ENCODE measurements around the gene MATN1. TPM values are rescaled to one million over a fixed set of nuclear protein-coding genes. Genes with fewer than 3 reads are reported as not detected.

The MATN1 gene
- total RNA-seq, 1 donor, result 1.6 TPM

DNA sequence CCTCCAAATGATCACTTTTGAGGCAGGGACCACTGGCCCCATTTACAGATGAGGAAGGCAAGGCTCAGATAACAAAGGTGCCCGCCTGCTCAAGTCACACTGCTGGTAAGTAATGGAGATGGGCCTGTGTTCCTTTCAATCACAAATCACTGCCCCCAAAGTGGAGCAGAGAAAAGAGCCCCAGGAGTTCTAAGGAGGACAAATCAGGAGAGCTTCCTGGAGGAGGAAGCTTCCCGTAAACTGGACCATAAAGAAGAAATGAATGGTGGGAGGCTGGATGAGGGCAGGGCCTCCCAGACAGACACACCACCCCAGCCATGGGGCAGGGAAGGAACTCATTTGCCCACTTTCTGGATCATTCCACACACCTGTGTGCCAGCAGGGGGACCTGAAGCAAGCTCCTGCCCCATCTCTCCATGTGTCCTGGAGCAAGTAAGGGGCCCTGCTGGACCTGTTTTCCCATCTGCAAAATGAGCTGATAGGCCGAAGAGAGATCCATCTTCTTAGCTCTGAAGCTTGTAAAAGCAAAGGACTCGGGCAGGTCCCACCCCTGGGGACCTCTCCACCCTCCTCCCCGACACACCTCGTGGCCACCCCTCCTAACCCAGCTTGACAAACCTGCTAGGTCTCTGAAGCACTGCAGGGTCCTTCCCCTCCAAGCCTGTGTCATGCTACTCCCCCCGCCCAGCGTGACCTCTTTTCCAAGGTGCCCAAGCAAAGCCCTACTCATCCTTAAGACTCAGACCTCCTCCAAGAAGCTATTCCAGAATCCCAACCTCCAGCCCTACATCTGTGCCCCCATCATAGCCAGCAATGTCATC is 28.7 kb upstream of the MATN1 start:
- Histone ChIP-seq H3K27me3 (ENCODE audit: insufficient read depth, low read length) (no peaks in the 10 kb centered on the region), H3K9me3 (ENCODE audit: low read depth, low read length) (no peaks in the 10 kb centered on the region), H3K4me1 (ENCODE audit: insufficient read depth, low read length) (peaks cover 93% of the 10 kb centered on the region), H3K4me3 (ENCODE audit: low read length) (no peak overlapping the region)

DNA sequence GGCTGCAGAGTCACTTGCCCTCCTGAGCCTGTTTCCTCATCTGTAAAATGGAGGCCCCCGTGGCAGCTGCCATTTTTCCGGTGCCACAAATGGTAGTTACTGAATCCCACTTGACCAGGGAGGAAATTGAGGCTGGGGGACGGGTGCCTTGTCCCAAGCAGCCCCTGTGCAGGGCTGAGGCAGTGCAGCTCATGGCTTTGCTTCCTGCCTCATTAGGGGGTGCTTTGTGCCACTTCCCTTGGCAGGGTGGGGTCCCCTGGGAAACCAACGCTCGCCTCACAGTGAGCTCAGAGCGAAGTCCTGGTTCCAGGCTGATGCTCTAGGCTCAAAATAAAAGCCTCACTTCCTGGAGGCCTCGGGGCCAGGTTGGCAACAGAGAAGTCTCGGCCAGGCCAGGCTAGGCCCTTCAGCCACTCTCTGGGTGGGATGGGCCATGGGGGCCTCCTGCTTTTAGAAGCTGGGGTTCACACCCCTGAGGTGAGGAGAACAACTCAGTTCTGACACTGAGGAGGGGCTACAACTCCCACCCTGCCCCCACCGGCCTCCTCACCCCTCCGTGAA is 27.4 kb upstream of the MATN1 start:
- no peak overlapping the region for H3K4me3 ChIP-seq (ENCODE audit: low read length)
- peaks cover 100% of the 10 kb centered on the region for H3K4me1 ChIP-seq (ENCODE audit: insufficient read depth, low read length)
- H3K27me3 ChIP-seq (ENCODE audit: insufficient read depth, low read length), result no peaks in the 10 kb centered on the region
- H3K9me3 ChIP-seq (ENCODE audit: low read depth, low read length), result no peaks in the 10 kb centered on the region

- no peaks in the 10 kb centered on the region for H3K9me3 ChIP-seq (ENCODE audit: low read depth, low read length)
- peaks cover 100% of the 10 kb centered on the region for H3K4me1 ChIP-seq (ENCODE audit: insufficient read depth, low read length)
- no peaks in the 10 kb centered on the region for H3K27me3 ChIP-seq (ENCODE audit: insufficient read depth, low read length)
- no peak overlapping the region for H3K4me3 ChIP-seq (ENCODE audit: low read length)
These were observed 26.6 kb upstream of the MATN1 start for GRCh38 chr1:30749691-30750583.

DNA sequence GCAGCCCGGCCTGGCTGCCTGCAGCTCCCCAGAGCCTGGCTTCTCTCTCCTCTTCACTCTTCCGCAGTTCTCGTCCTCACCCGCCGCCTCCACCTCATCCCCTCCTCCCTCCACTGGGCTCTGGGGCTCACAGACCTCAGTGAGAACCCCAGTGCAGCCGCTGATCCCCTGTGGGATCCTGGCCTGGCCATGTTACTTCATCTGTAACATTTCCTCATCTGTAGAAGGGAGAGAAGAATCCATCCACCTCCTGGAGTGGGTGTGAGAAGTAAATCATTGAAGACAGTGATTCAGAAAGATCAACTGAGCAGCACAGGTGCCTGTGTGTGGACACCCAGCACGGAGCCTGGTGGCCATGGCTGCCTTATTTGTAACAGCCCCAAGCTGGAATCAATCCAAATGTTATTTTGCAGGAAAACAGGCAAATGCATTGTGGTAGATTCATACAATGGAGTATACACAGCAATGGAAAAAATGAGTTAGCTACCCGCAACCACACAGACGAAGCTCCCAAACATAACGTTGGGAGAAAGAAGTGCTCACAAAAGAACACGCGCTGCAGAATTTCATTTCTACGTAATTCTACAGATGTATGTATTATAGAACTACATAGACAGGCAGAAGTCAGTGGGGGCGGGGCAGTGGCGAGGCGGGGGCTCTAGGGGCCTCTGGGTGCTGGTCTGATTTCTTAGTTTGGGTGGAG is 25.5 kb upstream of the MATN1 start:
- no peaks in the 10 kb centered on the region for H3K9me3 ChIP-seq (ENCODE audit: low read depth, low read length)
- peaks cover 100% of the 10 kb centered on the region for H3K4me1 ChIP-seq (ENCODE audit: insufficient read depth, low read length)
- H3K4me3 ChIP-seq (ENCODE audit: low read length), result no peak overlapping the region
- no peaks in the 10 kb centered on the region for H3K27me3 ChIP-seq (ENCODE audit: insufficient read depth, low read length)

GRCh38 chr1:30748098-30748698 is 24.8 kb upstream of the MATN1 start:
- H3K27me3 ChIP-seq (ENCODE audit: insufficient read depth, low read length), result no peaks in the 10 kb centered on the region
- H3K4me3 ChIP-seq (ENCODE audit: low read length), result no peak overlapping the region
- no peaks in the 10 kb centered on the region for H3K9me3 ChIP-seq (ENCODE audit: low read depth, low read length)
- H3K4me1 ChIP-seq (ENCODE audit: insufficient read depth, low read length), result peaks cover 100% of the 10 kb centered on the region

DNA sequence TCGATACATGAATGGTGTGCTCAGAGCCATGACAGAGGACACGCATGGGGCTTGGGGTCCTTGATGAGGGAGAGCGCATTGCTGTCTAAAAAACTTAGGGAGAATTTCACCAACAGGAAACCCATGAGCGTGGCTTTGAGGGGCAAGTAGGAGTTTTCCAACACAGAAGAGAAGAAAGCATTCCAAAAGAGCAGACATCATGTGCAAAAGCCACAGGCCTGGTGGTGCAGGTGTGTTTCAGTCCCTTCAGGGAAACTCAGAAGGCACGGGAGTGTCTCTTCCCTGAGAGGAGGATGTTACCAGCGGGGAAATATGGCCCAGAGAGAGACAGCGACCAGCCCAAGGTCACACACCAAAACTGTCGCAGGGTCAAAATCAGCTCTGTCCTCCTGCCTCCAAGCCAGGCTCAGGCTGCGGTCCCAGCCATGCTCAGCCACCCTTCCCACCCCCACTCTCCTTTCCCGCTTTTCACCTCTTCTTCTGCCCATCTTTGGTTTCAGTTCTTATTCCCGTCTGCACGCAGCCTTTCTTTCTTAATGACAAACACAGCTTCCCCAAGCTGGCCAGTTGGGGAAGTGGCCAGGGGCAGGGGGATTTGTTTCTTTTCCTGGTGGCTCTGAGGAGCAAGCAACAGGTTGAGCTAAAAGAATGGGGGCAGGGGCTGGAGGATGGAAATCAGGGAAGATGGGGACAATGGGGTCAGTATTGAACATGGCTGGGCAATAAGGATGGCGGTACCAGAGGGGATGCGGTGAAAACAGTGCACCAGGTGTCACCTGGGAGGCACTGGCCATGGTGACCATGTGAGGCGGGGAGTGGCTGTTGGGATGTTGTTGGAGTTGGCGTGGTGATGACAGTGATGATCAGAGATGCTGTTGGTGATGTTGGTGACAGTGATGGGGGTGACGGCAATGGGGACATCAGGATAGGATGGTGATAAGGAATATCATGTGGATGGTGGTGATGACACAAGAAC is 23.9 kb upstream of the MATN1 start:
- H3K4me3 ChIP-seq (ENCODE audit: low read length), result no peak overlapping the region
- H3K27me3 ChIP-seq (ENCODE audit: insufficient read depth, low read length), result no peaks in the 10 kb centered on the region
- H3K9me3 ChIP-seq (ENCODE audit: low read depth, low read length), result no peaks in the 10 kb centered on the region
- peaks cover 100% of the 10 kb centered on the region for H3K4me1 ChIP-seq (ENCODE audit: insufficient read depth, low read length)

DNA sequence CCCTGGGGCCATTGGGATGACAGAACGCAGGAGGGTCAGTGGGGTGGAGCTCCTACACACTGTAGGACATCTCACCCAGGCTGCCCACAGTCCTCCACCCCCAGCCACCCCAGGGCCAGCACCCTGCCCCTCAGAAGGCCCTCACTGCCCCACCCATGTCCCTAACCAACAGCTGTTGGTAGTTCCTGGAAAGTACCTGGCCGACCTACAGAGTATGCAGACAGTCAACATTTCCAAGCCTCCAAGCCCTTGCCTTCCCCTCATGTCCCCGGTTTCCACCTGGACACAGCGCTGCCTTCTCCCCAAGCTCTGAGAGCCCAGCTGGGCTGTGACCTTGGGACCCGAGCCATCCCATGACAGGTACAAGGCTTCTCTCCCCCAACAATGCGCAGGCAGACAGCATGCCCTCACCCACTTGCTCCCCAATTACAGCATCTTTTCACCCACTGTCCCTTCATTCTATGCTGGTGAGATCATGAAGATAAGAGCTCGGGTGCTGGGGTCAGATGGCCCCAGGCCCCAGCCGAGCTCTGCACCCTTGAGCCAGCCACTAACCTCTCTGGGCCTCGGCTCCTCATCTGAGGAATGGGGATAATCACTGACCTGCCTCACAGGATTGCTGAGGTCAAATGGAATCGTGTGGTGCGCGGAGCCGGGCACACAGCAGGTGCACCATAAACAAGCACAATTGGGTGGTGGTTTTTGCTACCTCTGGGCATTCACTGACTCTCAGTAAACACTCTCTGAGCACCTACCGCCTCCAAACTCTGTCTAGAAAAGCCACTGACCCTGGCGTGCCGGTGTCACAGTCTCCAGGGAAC is 23.0 kb upstream of the MATN1 start:
- Histone ChIP-seq H3K4me1 (ENCODE audit: insufficient read depth, low read length) (peaks cover 100% of the 10 kb centered on the region), H3K9me3 (ENCODE audit: low read depth, low read length) (no peaks in the 10 kb centered on the region), H3K27me3 (ENCODE audit: insufficient read depth, low read length) (no peaks in the 10 kb centered on the region), H3K4me3 (ENCODE audit: low read length) (no peak overlapping the region)

DNA sequence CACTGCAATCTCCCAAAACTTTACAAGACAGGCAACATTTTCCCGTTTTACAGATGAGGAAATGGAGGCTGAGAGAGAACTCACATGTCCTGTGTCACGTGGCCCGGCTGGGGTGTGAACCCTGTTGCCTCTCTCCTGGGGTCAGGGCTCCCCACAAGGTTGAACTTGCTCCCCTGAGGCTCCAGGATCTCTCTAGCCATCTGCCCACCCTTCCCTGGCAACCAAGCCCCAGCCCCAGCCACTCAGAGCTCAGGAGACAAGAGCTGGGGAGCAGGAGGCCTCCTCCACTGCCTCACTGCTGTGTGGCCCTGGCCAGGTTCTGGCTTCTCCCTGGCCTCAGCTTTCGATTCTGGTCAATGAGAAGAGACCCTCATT is 22.4 kb upstream of the MATN1 start:
- Histone ChIP-seq H3K4me3 (ENCODE audit: low read length) (no peak overlapping the region), H3K27me3 (ENCODE audit: insufficient read depth, low read length) (no peaks in the 10 kb centered on the region), H3K9me3 (ENCODE audit: low read depth, low read length) (no peaks in the 10 kb centered on the region), H3K4me1 (ENCODE audit: insufficient read depth, low read length) (peaks cover 100% of the 10 kb centered on the region)

DNA sequence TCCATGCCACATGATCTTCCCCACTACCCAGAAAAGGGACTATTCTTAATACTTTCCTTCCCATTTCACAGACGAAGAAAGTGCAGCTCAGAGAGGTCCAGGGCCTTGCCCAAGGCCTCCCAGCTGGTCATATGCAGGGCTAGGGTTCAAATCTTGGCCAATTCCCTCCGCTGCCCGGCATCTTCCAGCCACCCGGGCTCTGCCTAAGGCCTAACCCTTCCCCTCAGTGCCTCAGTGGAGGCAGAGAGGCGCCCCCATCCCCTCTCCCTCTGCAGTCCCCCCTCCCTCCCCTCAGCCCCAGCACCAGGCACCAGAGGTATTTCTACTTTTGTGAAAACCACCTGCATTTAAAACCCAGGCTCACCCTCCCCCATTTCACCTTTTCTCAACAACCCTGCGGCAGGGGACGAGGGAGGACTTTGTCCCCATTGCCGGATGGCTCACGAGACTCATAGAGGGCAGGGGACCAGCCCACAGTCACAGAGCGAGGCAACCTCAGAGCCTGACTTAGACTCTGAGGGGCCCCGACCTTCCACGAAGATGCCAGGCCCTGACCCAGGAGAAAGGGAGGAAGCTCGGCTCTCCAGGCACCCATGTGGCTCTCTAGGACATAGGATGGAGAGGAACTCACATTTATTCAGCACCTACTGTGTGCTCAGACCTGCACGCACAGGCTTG is 21.9 kb upstream of the MATN1 start:
- Histone ChIP-seq H3K27me3 (ENCODE audit: insufficient read depth, low read length) (no peaks in the 10 kb centered on the region), H3K4me3 (ENCODE audit: low read length) (no peak overlapping the region), H3K9me3 (ENCODE audit: low read depth, low read length) (no peaks in the 10 kb centered on the region)

GRCh38 chr1:30744060-30744756 is 20.8 kb upstream of the MATN1 start:
- no peaks in the 10 kb centered on the region for H3K9me3 ChIP-seq (ENCODE audit: low read depth, low read length)
- H3K27me3 ChIP-seq (ENCODE audit: insufficient read depth, low read length), result no peaks in the 10 kb centered on the region
- peaks cover 89% of the 10 kb centered on the region for H3K4me1 ChIP-seq (ENCODE audit: insufficient read depth, low read length)
- H3K4me3 ChIP-seq (ENCODE audit: low read length), result no peak overlapping the region

More for the DNA sequence above, 21.9 kb upstream of the MATN1 start:
- H3K4me1 ChIP-seq (ENCODE audit: insufficient read depth, low read length), result peaks cover 100% of the 10 kb centered on the region

- Histone ChIP-seq H3K9me3 (ENCODE audit: low read depth, low read length) (no peaks in the 10 kb centered on the region), H3K4me3 (ENCODE audit: low read length) (no peak overlapping the region), H3K4me1 (ENCODE audit: insufficient read depth, low read length) (peaks cover 85% of the 10 kb centered on the region), H3K27me3 (ENCODE audit: insufficient read depth, low read length) (no peaks in the 10 kb centered on the region)
These were observed 20.2 kb upstream of the MATN1 start for GRCh38 chr1:30743584-30744059.

DNA sequence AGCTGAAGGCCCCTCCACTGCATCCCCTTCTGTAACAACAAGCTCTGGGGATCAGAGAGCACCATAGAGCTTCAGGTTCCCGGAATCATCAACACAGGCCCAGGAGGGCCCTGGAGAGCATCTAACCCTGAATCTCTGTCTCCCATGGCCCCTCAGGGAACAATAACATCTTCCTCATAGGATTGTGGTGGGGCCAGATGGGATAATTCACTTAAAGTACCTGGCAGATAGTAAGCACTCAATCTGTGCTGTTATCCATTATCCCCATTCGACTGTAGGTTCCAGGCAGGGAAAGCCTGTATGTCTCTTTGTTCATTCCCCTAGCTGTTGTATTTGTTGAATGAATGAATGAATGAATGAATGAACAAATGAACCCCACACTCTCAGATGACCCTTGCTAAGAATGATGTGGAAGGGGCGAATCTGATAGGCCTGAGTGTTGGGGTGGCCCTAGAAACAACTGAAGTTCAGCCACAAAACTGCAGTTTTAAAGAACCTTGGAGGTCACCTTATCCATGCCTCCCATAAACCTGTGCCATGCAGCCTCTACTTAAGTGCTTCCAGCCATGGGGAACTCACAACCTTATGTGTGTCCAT is 19.7 kb upstream of the MATN1 start:
- Histone ChIP-seq H3K4me3 (ENCODE audit: low read length) (no peak overlapping the region), H3K4me1 (ENCODE audit: insufficient read depth, low read length) (peaks cover 84% of the 10 kb centered on the region), H3K9me3 (ENCODE audit: low read depth, low read length) (no peaks in the 10 kb centered on the region), H3K27me3 (ENCODE audit: insufficient read depth, low read length) (no peaks in the 10 kb centered on the region)

All from mononuclear cell (primary cell).